VCaP (cell line): ENCODE measurements around the gene LRRC2.

Source experiments
- H3K27ac ChIP-seq: fragments of 450-650 bp; 2 replicates; pipeline ENCODE4 v1.5.1; 2017
- TF ChIP-seq, protein P1 (sequence below): fragments of 450-650 bp; conservative IDR thresholded peaks from 2 replicates; pipeline ENCODE4 v1.5.1; 2017; ENCODE audit warnings: mild to moderate bottlenecking, moderate library complexity

LRRC2 gene

DNA sequence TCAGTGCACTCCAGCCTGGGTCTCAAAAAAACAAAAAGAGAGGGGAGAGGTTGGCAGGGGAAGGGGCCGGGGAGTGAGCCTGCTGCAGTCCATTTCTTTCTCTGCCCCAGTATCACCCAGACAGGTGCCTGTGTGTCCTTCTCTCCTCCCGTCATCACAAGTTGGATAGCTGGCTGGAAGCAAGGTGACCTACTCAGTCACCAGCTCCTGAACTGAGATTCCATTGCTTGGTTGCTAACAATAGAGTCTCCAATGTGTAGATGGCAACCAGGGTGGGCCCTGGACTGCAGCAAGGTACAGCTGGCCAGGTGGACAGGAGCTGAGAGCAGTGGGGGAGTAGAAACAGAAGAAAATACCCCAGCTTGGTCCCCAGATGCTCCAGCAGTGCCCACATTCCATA is 4.6 kb downstream of the LRRC2 start:
- H3K27ac ChIP-seq = no peak overlapping the region
- TF ChIP-seq, protein P1, sequence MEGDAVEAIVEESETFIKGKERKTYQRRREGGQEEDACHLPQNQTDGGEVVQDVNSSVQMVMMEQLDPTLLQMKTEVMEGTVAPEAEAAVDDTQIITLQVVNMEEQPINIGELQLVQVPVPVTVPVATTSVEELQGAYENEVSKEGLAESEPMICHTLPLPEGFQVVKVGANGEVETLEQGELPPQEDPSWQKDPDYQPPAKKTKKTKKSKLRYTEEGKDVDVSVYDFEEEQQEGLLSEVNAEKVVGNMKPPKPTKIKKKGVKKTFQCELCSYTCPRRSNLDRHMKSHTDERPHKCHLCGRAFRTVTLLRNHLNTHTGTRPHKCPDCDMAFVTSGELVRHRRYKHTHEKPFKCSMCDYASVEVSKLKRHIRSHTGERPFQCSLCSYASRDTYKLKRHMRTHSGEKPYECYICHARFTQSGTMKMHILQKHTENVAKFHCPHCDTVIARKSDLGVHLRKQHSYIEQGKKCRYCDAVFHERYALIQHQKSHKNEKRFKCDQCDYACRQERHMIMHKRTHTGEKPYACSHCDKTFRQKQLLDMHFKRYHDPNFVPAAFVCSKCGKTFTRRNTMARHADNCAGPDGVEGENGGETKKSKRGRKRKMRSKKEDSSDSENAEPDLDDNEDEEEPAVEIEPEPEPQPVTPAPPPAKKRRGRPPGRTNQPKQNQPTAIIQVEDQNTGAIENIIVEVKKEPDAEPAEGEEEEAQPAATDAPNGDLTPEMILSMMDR = no peak

DNA sequence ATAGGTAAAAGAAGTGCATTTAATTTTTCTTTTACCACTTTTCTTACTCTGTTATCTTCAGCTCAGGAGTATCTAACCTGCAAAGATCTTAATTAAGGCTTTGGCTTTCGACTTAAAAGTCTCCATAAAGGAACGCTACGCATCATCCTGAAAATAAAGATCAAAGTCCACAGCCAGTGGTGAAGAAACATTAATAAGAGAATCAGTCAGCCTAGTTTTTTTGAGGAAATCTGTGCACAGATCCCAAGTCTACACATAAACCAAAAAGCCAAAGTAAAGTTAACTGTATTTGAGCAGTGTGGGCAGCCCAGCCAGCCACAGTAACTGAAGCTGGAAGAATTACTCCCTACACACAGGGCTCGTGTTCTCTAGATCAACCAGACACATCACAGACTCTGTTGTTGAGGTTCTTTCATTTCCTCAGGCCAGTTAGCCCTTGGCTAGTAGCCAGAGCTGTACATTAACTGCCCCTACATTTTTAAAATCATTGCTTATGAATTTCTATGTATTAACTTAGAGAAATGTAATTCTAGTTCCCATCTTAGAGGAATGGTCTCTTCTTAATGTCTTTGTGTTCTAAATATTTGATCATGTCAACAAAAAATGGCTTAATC is 6.9 kb downstream of the LRRC2 start:
- H3K27ac ChIP-seq = peak overlapping the region; percentile 66
- TF ChIP-seq, protein P1 = no peak

DNA sequence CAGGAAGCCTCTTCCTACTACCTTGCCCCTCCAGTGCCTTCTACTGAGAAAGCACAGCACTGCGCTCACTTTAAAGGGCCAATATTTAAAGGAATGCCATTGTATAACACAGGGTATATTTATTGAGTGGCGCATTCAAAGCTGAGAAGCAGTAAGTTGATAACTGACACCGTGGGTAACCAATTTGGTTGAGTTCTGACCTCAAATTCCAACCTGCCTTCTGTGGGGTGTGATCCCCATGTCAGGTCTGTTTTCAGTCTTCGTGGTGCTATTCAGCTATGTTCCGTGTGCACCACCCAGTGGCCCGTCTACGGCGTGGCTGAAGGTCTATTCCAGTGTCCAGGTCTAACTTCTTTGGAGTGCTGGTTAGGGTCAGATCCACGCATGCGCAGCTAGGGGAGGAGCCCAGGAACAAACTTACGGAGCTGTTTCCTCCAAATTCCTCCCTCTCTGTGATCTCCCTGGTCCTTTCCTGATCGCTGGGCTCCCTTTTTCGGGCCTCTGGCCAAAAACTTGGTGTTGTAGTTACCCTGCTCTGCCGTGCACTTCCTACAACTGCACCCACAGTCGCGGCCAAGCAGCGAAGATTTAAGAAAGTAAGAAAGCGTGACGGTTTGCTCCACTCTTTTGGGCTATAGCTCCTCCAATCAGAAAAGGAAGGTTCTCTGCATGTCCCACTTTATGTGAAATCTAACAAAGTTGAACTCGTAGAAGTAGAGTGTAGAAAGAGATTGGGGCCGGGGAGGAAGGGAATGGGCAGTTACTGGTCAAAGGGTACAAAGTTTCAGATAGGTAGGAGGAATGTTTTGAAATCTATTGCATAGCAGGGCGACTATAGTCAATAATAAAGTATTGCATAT is 7.7 kb downstream of the LRRC2 start:
- peak overlapping the region; percentile 66 for H3K27ac ChIP-seq
- TF ChIP-seq, protein P1 = peak; percentile 98

DNA sequence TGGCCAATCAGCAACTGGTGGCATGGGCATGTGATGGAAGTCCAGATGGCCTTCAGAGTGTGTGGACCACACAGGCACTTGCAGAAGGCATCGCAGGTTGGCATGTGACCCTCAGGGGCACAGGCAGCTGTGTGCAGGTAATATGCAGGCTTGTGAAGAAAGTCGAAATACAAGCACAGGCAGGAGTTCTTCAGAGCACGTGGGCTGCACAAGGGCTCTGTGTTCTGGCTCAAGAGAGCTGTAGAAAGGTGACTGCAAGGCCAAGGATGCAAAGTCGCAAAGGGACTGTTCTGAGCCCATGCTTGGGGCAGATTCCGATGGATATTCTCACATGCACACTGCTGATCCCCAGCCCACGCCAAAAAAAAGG is 8.3 kb downstream of the LRRC2 start:
- H3K27ac ChIP-seq = peak overlapping the region; percentile 66
- TF ChIP-seq, protein P1 = no peak

DNA sequence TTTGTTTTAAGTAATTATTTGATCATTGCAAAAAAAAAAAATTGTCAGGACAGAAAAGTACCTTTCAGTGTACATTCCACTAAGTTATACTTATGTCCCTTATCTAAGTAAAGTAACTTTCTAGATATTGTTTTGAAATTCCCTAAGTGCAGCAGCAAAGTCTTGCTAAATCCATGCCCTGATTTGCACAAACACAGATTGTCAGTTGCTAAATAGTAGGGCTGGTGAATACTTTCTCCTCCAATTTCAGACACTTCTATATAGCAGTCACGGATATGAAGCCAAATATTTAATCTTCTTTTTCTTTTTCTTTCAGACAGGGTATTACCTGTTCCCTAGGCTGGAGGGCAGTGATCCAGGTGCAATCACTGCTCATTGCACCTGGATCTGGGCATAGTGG is 12.9 kb downstream of the LRRC2 start:
- no peak overlapping the region for H3K27ac ChIP-seq

DNA sequence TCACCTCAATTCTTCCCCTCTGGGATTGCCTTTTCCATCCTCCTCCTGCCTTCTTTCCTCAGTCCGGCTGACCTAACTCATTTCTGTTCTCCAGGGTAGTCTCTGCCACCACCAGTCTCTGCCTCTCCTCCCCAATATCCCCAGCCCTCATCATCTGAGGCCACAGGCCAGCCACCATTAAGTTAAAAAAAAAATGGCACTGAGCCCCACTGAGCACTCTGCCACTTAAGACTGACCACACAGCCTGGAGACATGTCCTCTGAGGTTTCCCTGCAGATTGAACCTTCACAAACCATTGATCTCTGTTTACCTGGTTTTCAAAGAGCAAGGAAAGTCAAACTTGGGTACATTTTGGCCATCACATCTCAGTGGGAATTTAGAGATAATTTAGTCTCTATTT is 13.6 kb downstream of the LRRC2 start:
- TF ChIP-seq, protein P1 = no peak
- H3K27ac ChIP-seq = no peak overlapping the region

More for the DNA sequence above, 12.9 kb downstream of the LRRC2 start:
- TF ChIP-seq, protein P1 = no peak

DNA sequence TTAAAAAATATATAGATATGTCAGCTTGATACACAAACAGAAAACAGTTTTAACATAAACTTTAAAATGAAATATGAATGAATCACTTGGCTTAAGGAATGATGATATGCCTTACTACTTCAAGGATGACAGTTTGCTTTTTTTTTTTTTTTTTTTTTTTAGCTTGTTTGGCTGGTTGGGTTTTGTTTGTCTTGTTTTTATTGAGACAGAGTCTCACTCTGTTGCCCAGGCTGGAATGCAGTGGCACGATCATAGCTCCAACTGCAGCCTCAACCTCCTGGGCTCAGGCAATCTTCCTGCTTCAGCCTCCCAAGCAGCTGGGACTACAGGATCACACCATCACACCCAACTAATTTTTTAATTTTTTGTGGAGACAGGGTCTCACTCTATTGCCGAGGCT is 14.5 kb downstream of the LRRC2 start:
- no peak overlapping the region for H3K27ac ChIP-seq

More for the DNA sequence above, 14.5 kb downstream of the LRRC2 start:
- TF ChIP-seq, protein P1 = no peak
